ENCODE data around the gene SH3TC1. TPM values are rescaled to one million over a fixed set of nuclear protein-coding genes. Genes with fewer than 3 reads are reported as not detected.
A peak's percentile ranks its signal among the peaks of the same experiment; 100 is the strongest.

The SH3TC1 gene
- total and polyA plus RNA-seq, 10 of the 15 experiments (the other 5 are each of a cell fraction or from before 2014, with no cell fraction given): 0.19 to 47.0 (median 18.4) TPM

- TF ChIP-seq USF1 (IDR thresholded peaks at IDR 0.05; ENCODE audit: borderline replicate concordance, extremely low read length, insufficient read depth, low read depth, low read length): no peak
- no peak for TF ChIP-seq TCF7 (IDR thresholded peaks at IDR 0.05; ENCODE audit: borderline replicate concordance)
- TF ChIP-seq BCL11A (IDR thresholded peaks at IDR 0.05; ENCODE audit: low read depth, low read length): peak; percentile 50; the same call in 1 of the 2 replicates
- TF ChIP-seq WRNIP1 (IDR thresholded peaks at IDR 0.05; ENCODE audit: borderline replicate concordance, low read depth, low read length): no peak
- TF ChIP-seq MYC (IDR thresholded peaks at IDR 0.05; ENCODE audit: insufficient read depth, insufficient read length, insufficient replicate concordance, low read length, severe bottlenecking): no peak
- TF ChIP-seq PRDM15 (CRISPR knock-in tag; IDR thresholded peaks at IDR 0.05): no peak
- TF ChIP-seq TAF1 (IDR thresholded peaks at IDR 0.05; ENCODE audit: borderline replicate concordance, low read depth, low read length): no peak; the same call in 1 of the 2 replicates
Observed at GRCh38 chr4:8198906-8199593, at the start of gene SH3TC1 (continued).

GRCh38 chr4:8149664-8150063 is 49.4 kb upstream of the SH3TC1 start:
- Histone ChIP-seq H3K79me2 (ENCODE audit: control insufficient read depth, insufficient read depth, low read length) (no peaks in the 10 kb centered on the region), H3K4me3 (no peak overlapping the region), H3K4me2 (ENCODE audit: control insufficient read depth, insufficient read depth) (no peak overlapping the region), H3K27ac (ENCODE audit: control insufficient read depth, insufficient read depth) (no peak overlapping the region), H2AFZ (ENCODE audit: control insufficient read depth, low read depth, low read length) (no peak overlapping the region), H4K20me1 (ENCODE audit: control insufficient read depth, insufficient read depth) (no peaks in the 10 kb centered on the region), H3K9ac (ENCODE audit: control insufficient read depth, insufficient read depth, low read length) (no peak overlapping the region), H3K9me3 (replicated peaks; ENCODE audit: control insufficient read depth, insufficient read depth, low read length) (no peaks in the 10 kb centered on the region), H3K36me3 (ENCODE audit: control insufficient read depth in 2 of 2, insufficient read depth in 2 of 2, low read length in 1 of 2) (no peaks in the 10 kb centered on the region), H3K27me3 (replicated peaks in 1 of 2; ENCODE audit: control insufficient read depth in 2 of 2, insufficient read depth in 2 of 2, low read length in 1 of 2) (no peaks in the 10 kb centered on the region), H3K4me1 (ENCODE audit: control insufficient read depth, insufficient read depth, low read length) (no peaks in the 10 kb centered on the region)
- SMC1A ChIA-PET (ENCODE audit: uncharacterized antibody, unreplicated experiment): no interaction called here
- intact Hi-C loops (cut with micrococcal nuclease; ENCODE audit: unreplicated experiment): no loop called here
- RAD21 ChIA-PET (ENCODE audit: unreplicated experiment): no interaction called here
- in situ Hi-C loops (cut with MboI): no loop called here
- POLR2A ChIA-PET: no interaction called here
- BruUV-seq (replicated peaks): no TSS peak
- WGBS (ENCODE audit: insufficient coverage, insufficient replicate concordance, low lambda C conversion rate, missing lambda C conversion rate): 4% methylated on average over 3 of the region's 7 CpGs
- DNase-seq (ENCODE audit: low read depth, low spot score) (no peak), FAIRE-seq (no peak), ATAC-seq (no peak)
- CTCF ChIA-PET: no interaction called here
- TF ChIP-seq HDAC2 (IDR thresholded peaks at IDR 0.05) (no peak), JUND (IDR thresholded peaks at IDR 0.05; ENCODE audit: low read depth, low read length) (no peak), TCF3 (IDR thresholded peaks at IDR 0.05; ENCODE audit: borderline replicate concordance, insufficient read depth, low read depth, low read length) (no peak), IRF3 (IDR thresholded peaks at IDR 0.05) (no peak), JUNB (IDR thresholded peaks at IDR 0.05) (no peak), PML (IDR thresholded peaks at IDR 0.05; ENCODE audit: low read length) (no peak), MXI1 (IDR thresholded peaks at IDR 0.05; ENCODE audit: low read depth, low read length) (no peak), NR2F1 (conservative IDR thresholded peaks at IDR 0.05) (no peak), STAT3 (IDR thresholded peaks at IDR 0.05; ENCODE audit: low read depth, low read length) (no peak), TAF1 (IDR thresholded peaks at IDR 0.05; ENCODE audit: borderline replicate concordance, low read depth, low read length) (no peak), PKNOX1 (IDR thresholded peaks at IDR 0.05) (no peak)

Data from GM12878 (cell line).